Esophagus squamous epithelium (tissue), 5 donors: ENCODE measurements around the gene DPYSL4. TPM values are rescaled to one million over a fixed set of nuclear protein-coding genes. Genes with fewer than 3 reads are reported as not detected.

ENCODE experiments used
- DNase-seq: peaks from one replicate; lab custom pipeline; 2025; lab: John Stamatoyannopoulos, UW
- H3K27ac ChIP-seq, 4 donors: fragments of 200-600 bp; sonication (generic); one replicate each; pipeline ENCODE4 v1.5.1; 2016 to 2019; ENCODE audit warnings: mild to moderate bottlenecking in 1 of 4
- H3K27me3 ChIP-seq, 4 donors: fragments of 200-600 bp; sonication (generic); 1 replicate in 3 of 4; 2 replicates in 1 of 4; pipeline versions ENCODE4 v1.5.1 to v1.6.0; 2017 to 2021; ENCODE audit warnings: antibody characterized with exemption in 1 of 4
- H3K36me3 ChIP-seq, 3 donors: fragments of 200-600 bp; sonication (generic); one replicate each; pipeline ENCODE4 v1.5.1; 2016 to 2019
- H3K4me1 ChIP-seq, 3 donors: fragments of 200-600 bp; sonication (generic); one replicate each; pipeline ENCODE4 v1.5.1; 2017 to 2019
- H3K4me3 ChIP-seq, 4 donors: fragments of 200-600 bp; sonication (generic); 1 replicate in 3 of 4; 2 replicates in 1 of 4; pipeline ENCODE4 v1.5.1; 2016 to 2019; ENCODE audit warnings: mild to moderate bottlenecking in 2 of 4, moderate library complexity in 1 of 4
- H3K9me3 ChIP-seq, 3 donors: fragments of 200-600 bp; sonication (generic); one replicate each; pipeline ENCODE4 v1.5.1; 2016 to 2019
- CTCF ChIP-seq, 6 experiments: fragments of 450-650 bp in 4 of 6; fragments of 200-600 bp in 2 of 6; sonication (generic) in 2 of 6; IDR thresholded peaks; one replicate each; pipeline ENCODE4 v1.5.1; 2016 to 2019; ENCODE audit warnings: antibody characterized with exemption in 6 of 6, mild to moderate bottlenecking in 4 of 6, moderate library complexity in 4 of 6
- POLR2A ChIP-seq, 4 donors: fragments of 450-650 bp; IDR thresholded peaks; one replicate each; pipeline ENCODE4 v1.6.1; 2017; ENCODE audit warnings: antibody characterized with exemption in 4 of 4, mild to moderate bottlenecking in 4 of 4, moderate library complexity in 3 of 4
- WGBS, 2 donors: methylation state at CpG; one replicate each; pipeline ENCODE4 v1.1.5; 2018; 5-methylcytosine and 5-hydroxymethylcytosine counted together
- intact Hi-C: fragments of 100-400 bp; cut with DNase I; formaldehyde crosslinking; loops from one replicate; pipeline ENCODE4 v1.15.0; 2022
- total RNA-seq, 4 donors: library from RNA; depleted of rRNA; stranded (reverse); fragments of >200 nt; gene quantifications; one replicate each; pipeline ENCODE4 v1.1.0, GENCODE V29; 2016
- donor health status: DM: yes; HTN: yes; CAD: no.

Gene DPYSL4
- total RNA-seq, 4 donors from 2014 or later = 0.95 to 1.6 TPM; not detected in 2

GRCh38 chr10:132205650-132206376 is 19.1 kb downstream of the DPYSL4 start:
- TF ChIP-seq POLR2A (IDR thresholded peaks at IDR 0.05) (no peak), CTCF (IDR thresholded peaks at IDR 0.05) (no peak)
- Histone ChIP-seq H3K9me3 (no peaks in the 10 kb centered on the region), H3K4me3 (no peak overlapping the region), H3K27me3 (no peaks in the 10 kb centered on the region), H3K27ac (no peak overlapping the region), H3K4me1 (no peaks in the 10 kb centered on the region), H3K36me3 (no peaks in the 10 kb centered on the region)
- intact Hi-C loops = no loop called here
- DNase-seq = no peak
- 71 to 73% methylated on average over 1 to 7 of the region's 37 CpGs for WGBS, 2 donors

GRCh38 chr10:132206377-132206745 is 19.6 kb downstream of the DPYSL4 start:
- DNase-seq = no peak
- WGBS, 2 donors = 83% methylated on average over 4 to 5 of the region's 11 CpGs
- no peaks in the 10 kb centered on the region for H3K27me3 ChIP-seq
- no peak overlapping the region for H3K4me3 ChIP-seq
- no peaks in the 10 kb centered on the region for H3K4me1 ChIP-seq
- no peaks in the 10 kb centered on the region for H3K9me3 ChIP-seq
- H3K27ac ChIP-seq = no peak overlapping the region
- no peaks in the 10 kb centered on the region for H3K36me3 ChIP-seq
- intact Hi-C loops = no loop called here
- TF ChIP-seq POLR2A (IDR thresholded peaks at IDR 0.05) = no peak
- TF ChIP-seq CTCF (IDR thresholded peaks at IDR 0.05) = no peak

- no peaks in the 10 kb centered on the region for H3K9me3 ChIP-seq
- no peak overlapping the region for H3K27ac ChIP-seq
- H3K4me1 ChIP-seq = no peaks in the 10 kb centered on the region
- H3K36me3 ChIP-seq = no peaks in the 10 kb centered on the region
- H3K27me3 ChIP-seq = no peaks in the 10 kb centered on the region
- WGBS, 2 donors = 63 to 82% methylated on average over 3 to 5 of the region's 29 CpGs
- DNase-seq = no peak
- H3K4me3 ChIP-seq = no peak overlapping the region
- TF ChIP-seq POLR2A (IDR thresholded peaks at IDR 0.05) (no peak), CTCF (IDR thresholded peaks at IDR 0.05) (no peak)
- intact Hi-C loops = no loop called here
These were observed 20.2 kb downstream of the DPYSL4 start for GRCh38 chr10:132206806-132207535.

- H3K4me1 ChIP-seq = no peaks in the 10 kb centered on the region
- DNase-seq = no peak
- WGBS, 2 donors = 43% methylated on average over 6 of the region's 48 CpGs; no CpG with 5 or more reads in 1 of the 2 donors
- no peak overlapping the region for H3K27ac ChIP-seq
- H3K27me3 ChIP-seq = no peaks in the 10 kb centered on the region
- intact Hi-C loops = no loop called here
- TF ChIP-seq POLR2A (IDR thresholded peaks at IDR 0.05) (no peak), CTCF (IDR thresholded peaks at IDR 0.05) (no peak)
- no peak overlapping the region for H3K4me3 ChIP-seq
- H3K9me3 ChIP-seq = no peaks in the 10 kb centered on the region
- H3K36me3 ChIP-seq = no peaks in the 10 kb centered on the region
These were observed 21.1 kb downstream of the DPYSL4 start for GRCh38 chr10:132207536-132208461.
